Nephron (organoid): ENCODE data around the gene MECR.

Source experiments
- H3K27ac Mint-ChIP-seq, 3 experiments: 2 replicates each; pipeline ENCODE4 v1.8.0; 2020; ENCODE audit warnings: mixed read lengths in 3 of 3, mild to moderate bottlenecking in 2 of 3, moderate library complexity in 1 of 3
- H3K27me3 Mint-ChIP-seq: 2 replicates; pipeline ENCODE4 v1.8.0; 2021; ENCODE audit warnings: low read depth, mild to moderate bottlenecking, moderate library complexity, mixed read lengths
- H3K36me3 Mint-ChIP-seq: 2 replicates; pipeline ENCODE4 v1.8.0; 2020; ENCODE audit warnings: low read depth, mixed read lengths
- H3K4me1 Mint-ChIP-seq: 2 replicates; pipeline ENCODE4 v1.8.0; 2020; ENCODE audit warnings: mixed read lengths
- H3K4me3 Mint-ChIP-seq, 3 experiments: 2 replicates each; pipeline ENCODE4 v1.8.0; 2020; ENCODE audit warnings: mild to moderate bottlenecking in 3 of 3, mixed read lengths in 3 of 3, moderate library complexity in 2 of 3
- H3K9me3 Mint-ChIP-seq: 2 replicates; pipeline ENCODE4 v1.8.0; 2020; ENCODE audit warnings: mixed read lengths
- CTCF ChIP-seq, 3 experiments: fragments of 200-600 bp; sonication (generic); IDR thresholded peaks; one replicate each; pipeline ENCODE4 v1.5.0; 2021; ENCODE audit warnings: antibody characterized with exemption in 3 of 3; ENCODE audit not compliant: unreplicated experiment in 3 of 3

Gene MECR

DNA sequence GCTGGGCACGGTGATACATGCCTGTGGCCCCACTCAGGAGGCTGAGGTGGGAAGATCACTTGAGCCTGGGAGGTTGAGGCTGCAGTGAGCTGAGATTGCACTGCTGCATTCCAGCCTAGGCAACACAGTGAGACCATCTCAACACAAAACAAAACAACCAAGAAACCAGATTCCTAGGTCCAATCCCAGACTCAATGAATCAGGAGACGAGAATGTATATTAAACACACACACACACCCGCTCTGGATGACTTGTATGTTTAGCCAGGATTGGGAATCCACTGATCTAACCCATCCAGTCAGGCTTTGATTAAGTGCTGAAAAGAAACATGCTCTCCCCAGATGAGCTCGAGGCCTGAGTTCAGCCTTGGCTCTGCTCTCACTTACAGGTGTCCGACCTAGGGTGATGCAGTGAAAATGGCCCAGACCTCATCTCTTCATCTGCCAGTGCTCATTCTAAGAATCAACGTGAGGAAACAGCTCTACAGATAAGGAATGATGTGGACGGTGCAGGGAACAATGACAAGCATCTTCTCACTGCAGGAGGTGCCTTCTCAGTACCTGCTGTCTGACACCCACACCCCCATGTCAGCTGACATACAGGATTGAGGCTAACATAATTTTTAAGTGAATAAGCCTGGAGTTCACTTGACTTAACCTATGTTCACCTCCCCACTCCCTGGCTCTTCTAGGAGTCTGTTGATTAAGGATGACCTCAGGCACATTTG lies 33.7 kb downstream of the MECR start:
- peaks cover 46% of the 10 kb centered on the region for H3K36me3 Mint-ChIP-seq
- no peak overlapping the region for H3K27ac Mint-ChIP-seq
- peaks cover under 1% of the 10 kb centered on the region for H3K4me1 Mint-ChIP-seq
- TF ChIP-seq CTCF (IDR thresholded peaks at IDR 0.05; ENCODE audit: unreplicated experiment in 3 of 3): no peak
- no peaks in the 10 kb centered on the region for H3K9me3 Mint-ChIP-seq
- no peaks in the 10 kb centered on the region for H3K27me3 Mint-ChIP-seq
- H3K4me3 Mint-ChIP-seq: no peak overlapping the region

GRCh38 chr1:29195881-29196291 lies 34.8 kb downstream of the MECR start:
- H3K4me3 Mint-ChIP-seq: no peak overlapping the region
- H3K9me3 Mint-ChIP-seq: no peaks in the 10 kb centered on the region
- TF ChIP-seq CTCF (IDR thresholded peaks at IDR 0.05; ENCODE audit: unreplicated experiment in 3 of 3): no peak

DNA sequence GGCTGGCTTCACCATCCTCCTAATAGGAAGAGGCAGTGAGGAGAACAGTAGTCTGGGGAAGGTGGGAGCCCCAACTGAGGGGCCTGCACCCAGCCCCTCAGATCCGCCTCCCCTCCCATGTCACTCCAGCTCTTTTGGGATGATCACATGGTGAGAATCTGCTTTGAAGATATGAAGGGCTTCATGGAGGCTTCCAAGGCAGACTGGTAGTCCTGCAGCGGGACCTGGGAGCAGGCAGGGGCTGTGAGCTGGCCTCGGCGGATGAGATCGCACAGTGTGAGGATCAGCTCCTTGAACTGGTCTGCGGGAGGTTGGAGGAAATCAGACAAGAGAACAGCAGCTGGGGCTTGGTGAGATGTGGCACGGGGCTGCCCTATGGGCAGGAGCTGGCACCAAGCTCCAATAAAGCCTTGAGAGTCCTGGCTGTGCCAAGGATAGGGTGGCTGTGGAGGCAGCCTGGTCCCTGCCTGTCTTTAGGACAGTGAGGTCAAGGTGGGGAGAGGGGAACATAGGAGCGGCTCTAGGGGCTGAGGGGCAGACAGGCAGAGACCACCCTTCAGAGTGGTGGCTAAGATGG lies 36.8 kb downstream of the MECR start:
- no peak overlapping the region for H3K27ac Mint-ChIP-seq
- H3K36me3 Mint-ChIP-seq: peaks cover 44% of the 10 kb centered on the region
- no peaks in the 10 kb centered on the region for H3K27me3 Mint-ChIP-seq
- no peaks in the 10 kb centered on the region for H3K9me3 Mint-ChIP-seq
- H3K4me1 Mint-ChIP-seq: no peaks in the 10 kb centered on the region
- no peak for TF ChIP-seq CTCF (IDR thresholded peaks at IDR 0.05; ENCODE audit: unreplicated experiment in 3 of 3)
- no peak overlapping the region for H3K4me3 Mint-ChIP-seq

More at GRCh38 chr1:29195881-29196291, 34.8 kb downstream of the MECR start:
- Mint-ChIP-seq H3K27me3 (no peaks in the 10 kb centered on the region), H3K36me3 (peaks cover 46% of the 10 kb centered on the region), H3K4me1 (no peaks in the 10 kb centered on the region), H3K27ac (no peak overlapping the region)

DNA sequence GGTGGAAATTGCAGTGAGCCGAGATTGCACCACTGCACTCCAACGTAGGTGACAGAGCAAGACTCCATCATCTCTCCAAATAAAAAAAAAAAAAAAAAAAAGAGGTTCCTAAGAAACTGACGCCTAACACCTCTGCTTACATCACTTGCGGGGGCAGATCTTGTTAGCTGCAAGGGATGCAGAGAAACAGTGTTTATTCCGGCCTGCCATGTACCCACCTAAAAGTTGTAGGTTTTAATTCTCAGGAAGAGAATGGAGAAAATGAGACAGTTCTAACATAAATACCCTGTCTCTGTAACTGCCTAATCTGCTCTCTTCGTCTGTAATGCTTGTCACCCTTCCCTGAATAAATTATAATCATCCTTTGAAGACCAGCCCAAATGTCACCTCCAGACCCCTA lies 40.0 kb downstream of the MECR start:
- Mint-ChIP-seq H3K4me1 (no peaks in the 10 kb centered on the region), H3K4me3 (no peak overlapping the region), H3K27ac (no peak overlapping the region), H3K36me3 (peaks cover 37% of the 10 kb centered on the region), H3K9me3 (no peaks in the 10 kb centered on the region), H3K27me3 (no peaks in the 10 kb centered on the region)
- no peak for TF ChIP-seq CTCF (IDR thresholded peaks at IDR 0.05; ENCODE audit: unreplicated experiment in 3 of 3)

DNA sequence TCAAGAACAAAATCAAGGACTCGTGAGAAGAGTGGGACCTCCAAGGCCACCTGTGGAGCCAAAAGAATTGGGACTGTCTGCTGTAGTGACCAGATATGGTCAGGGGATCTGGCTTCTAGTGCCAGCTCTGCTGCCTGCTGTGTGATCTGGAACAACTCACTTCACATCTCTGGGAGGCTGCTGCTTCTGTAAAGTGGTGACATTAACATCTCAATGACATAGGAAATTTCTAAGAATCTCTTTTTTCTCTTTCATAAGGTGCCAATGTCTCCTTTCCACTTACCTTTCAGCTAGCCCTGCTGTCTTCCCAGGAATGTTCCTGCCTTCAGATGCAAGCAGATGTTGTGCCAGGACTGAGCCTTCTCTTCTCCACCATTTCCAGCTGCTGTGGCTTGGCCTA lies 44.0 kb downstream of the MECR start:
- no peak for TF ChIP-seq CTCF (IDR thresholded peaks at IDR 0.05; ENCODE audit: unreplicated experiment in 3 of 3)
- H3K4me1 Mint-ChIP-seq: peaks cover 4% of the 10 kb centered on the region
- peak overlapping the region in 2 of 3 experiments; percentile 39 to 90 for H3K27ac Mint-ChIP-seq
- no peaks in the 10 kb centered on the region for H3K27me3 Mint-ChIP-seq
- H3K4me3 Mint-ChIP-seq: no peak overlapping the region
- H3K36me3 Mint-ChIP-seq: peaks cover 13% of the 10 kb centered on the region
- H3K9me3 Mint-ChIP-seq: no peaks in the 10 kb centered on the region

DNA sequence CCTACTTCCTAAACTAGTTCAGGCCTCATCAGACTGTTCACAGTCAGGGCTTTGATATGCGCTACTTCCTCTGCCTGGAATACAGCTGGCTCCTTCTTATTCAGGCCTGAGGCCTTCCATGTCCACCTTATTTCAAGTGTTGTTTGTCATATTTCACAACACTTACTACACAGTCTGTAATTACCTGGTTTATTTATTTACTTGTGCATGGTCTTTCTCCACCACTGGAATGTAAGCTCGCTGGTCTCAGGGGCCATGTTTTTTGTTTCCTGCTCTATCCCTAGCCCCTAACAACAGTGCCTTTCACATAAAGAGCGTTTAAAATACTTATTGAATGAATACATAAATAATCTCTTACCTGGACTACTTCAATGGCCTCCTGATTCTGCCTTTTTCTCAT lies 44.5 kb downstream of the MECR start:
- Mint-ChIP-seq H3K27ac (peak overlapping the region; percentile 16 to 90 (median 39)), H3K36me3 (peaks cover 10% of the 10 kb centered on the region), H3K4me3 (peak overlapping the region in 1 of 3 experiments; percentile 18), H3K27me3 (no peaks in the 10 kb centered on the region), H3K9me3 (no peaks in the 10 kb centered on the region), H3K4me1 (peaks cover 4% of the 10 kb centered on the region)
- no peak for TF ChIP-seq CTCF (IDR thresholded peaks at IDR 0.05; ENCODE audit: unreplicated experiment in 3 of 3)
